Esophagus muscularis mucosa (tissue), 4 donors: ENCODE measurements around the gene FER. TPM values are rescaled to one million over a fixed set of nuclear protein-coding genes. Genes with fewer than 3 reads are reported as not detected.

Experiments used
- DNase-seq: peaks from one replicate; pipeline ENCODE4 v3.0.0-alpha.2; 2017; ENCODE audit errors: extremely low spot score
- H3K27ac ChIP-seq, 4 donors: fragments of 200-600 bp; sonication (generic); replicated peaks in 1 of 4; 1 replicate in 3 of 4; 2 replicates in 1 of 4; pipeline ENCODE4 v1.5.1; 2016 to 2019; ENCODE audit warnings: mild to moderate bottlenecking in 1 of 4
- H3K27me3 ChIP-seq, 4 donors: fragments of 200-600 bp; sonication (generic); one replicate each; pipeline versions ENCODE4 v1.5.1 to v1.6.0; 2016 to 2019
- H3K36me3 ChIP-seq, 4 donors: fragments of 200-600 bp; sonication (generic); one replicate each; pipeline ENCODE4 v1.5.1; 2016 to 2019
- H3K4me1 ChIP-seq, 4 donors: fragments of 200-600 bp; sonication (generic); one replicate each; pipeline ENCODE4 v1.5.1; 2016 to 2019
- H3K4me3 ChIP-seq, 4 donors: fragments of 200-600 bp; sonication (generic); 1 replicate in 2 of 4; 2 replicates in 2 of 4; pipeline ENCODE4 v1.5.1; 2016 to 2019; ENCODE audit warnings: mild to moderate bottlenecking in 4 of 4, moderate library complexity in 1 of 4
- H3K9me3 ChIP-seq, 4 donors: fragments of 200-600 bp; sonication (generic); 1 replicate in 3 of 4; 2 replicates in 1 of 4; pipeline ENCODE4 v1.5.1; 2016 to 2019
- EP300 ChIP-seq: sonication (generic); formaldehyde crosslinking; IDR thresholded peaks from one replicate; pipeline ENCODE4 v1.6.1; 2017; ENCODE audit warnings: antibody characterized with exemption
- POLR2A ChIP-seq: fragments of 450-650 bp; IDR thresholded peaks from one replicate; pipeline ENCODE4 v1.6.1; 2017; ENCODE audit warnings: antibody characterized with exemption, moderate library complexity, mild to moderate bottlenecking, low read depth
- POLR2AphosphoS5 ChIP-seq, 2 donors: sonication (generic); formaldehyde crosslinking; IDR thresholded peaks; one replicate each; pipeline ENCODE4 v1.6.1; 2017; ENCODE audit warnings: antibody characterized with exemption in 2 of 2
- WGBS: methylation state at CpG from one replicate; pipeline ENCODE4 v1.1.5; 2018; 5-methylcytosine and 5-hydroxymethylcytosine counted together
- intact Hi-C: fragments of 100-400 bp; cut with DNase I; formaldehyde crosslinking; loops from one replicate; pipeline ENCODE4 v1.15.1; 2023
- total RNA-seq, 4 donors: library from RNA; depleted of rRNA; stranded (reverse); fragments of >200 nt; gene quantifications; one replicate each; pipeline versions ENCODE4 v1.1.0 to v1.2.1, GENCODE V29; 2016
- TF ChIP-seq, protein P1 (sequence below), 3 experiments: fragments of 200-600 bp in 2 of 3; fragments of 450-650 bp in 1 of 3; sonication (generic) in 2 of 3; IDR thresholded peaks; one replicate each; pipeline ENCODE4 v1.5.1; 2017 to 2019; ENCODE audit warnings: antibody characterized with exemption in 3 of 3, mild to moderate bottlenecking in 2 of 3, moderate library complexity in 1 of 3

FER gene
- total RNA-seq, 4 donors from 2014 or later = 17.6 to 32.8 (median 25.4) TPM

GRCh38 chr5:109156885-109157284 is 409.2 kb downstream of the FER start:
- H3K27me3 ChIP-seq = no peaks in the 10 kb centered on the region
- H3K36me3 ChIP-seq = no peaks in the 10 kb centered on the region
- H3K9me3 ChIP-seq = no peaks in the 10 kb centered on the region
- intact Hi-C loops = no loop called here
- H3K4me3 ChIP-seq = no peak overlapping the region
- peaks cover 0 to 15% (median 7%) of the 10 kb centered on the region in 4 donors for H3K4me1 ChIP-seq
- no peak for DNase-seq
- no peak overlapping the region for H3K27ac ChIP-seq
- TF ChIP-seq, protein P1, sequence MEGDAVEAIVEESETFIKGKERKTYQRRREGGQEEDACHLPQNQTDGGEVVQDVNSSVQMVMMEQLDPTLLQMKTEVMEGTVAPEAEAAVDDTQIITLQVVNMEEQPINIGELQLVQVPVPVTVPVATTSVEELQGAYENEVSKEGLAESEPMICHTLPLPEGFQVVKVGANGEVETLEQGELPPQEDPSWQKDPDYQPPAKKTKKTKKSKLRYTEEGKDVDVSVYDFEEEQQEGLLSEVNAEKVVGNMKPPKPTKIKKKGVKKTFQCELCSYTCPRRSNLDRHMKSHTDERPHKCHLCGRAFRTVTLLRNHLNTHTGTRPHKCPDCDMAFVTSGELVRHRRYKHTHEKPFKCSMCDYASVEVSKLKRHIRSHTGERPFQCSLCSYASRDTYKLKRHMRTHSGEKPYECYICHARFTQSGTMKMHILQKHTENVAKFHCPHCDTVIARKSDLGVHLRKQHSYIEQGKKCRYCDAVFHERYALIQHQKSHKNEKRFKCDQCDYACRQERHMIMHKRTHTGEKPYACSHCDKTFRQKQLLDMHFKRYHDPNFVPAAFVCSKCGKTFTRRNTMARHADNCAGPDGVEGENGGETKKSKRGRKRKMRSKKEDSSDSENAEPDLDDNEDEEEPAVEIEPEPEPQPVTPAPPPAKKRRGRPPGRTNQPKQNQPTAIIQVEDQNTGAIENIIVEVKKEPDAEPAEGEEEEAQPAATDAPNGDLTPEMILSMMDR (IDR thresholded peaks at IDR 0.05) = no peak
- TF ChIP-seq POLR2A (no peak), POLR2AphosphoS5 (IDR thresholded peaks at IDR 0.05) (no peak), EP300 (no peak)

DNA sequence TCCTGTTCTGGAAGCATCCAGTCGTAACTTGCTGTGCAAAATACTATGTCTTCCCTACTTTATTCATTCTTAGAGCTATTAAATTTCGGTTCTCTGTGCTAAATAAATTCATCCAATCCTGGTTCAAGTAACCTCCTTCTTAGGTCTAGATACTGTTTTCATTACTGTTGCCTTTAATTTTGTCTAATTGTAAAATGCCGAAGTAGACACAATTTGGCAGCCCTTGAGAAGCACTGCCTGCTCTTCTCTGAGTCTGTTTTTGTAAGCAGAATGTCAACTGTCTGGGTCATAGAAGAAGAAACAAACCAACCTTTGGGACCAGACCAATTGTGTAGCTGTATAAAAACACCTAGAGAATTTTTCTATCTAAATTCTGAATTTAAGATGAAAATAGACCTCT is 412.8 kb downstream of the FER start:
- H3K27ac ChIP-seq = no peak overlapping the region

GRCh38 chr5:109161914-109162683 is 414.4 kb downstream of the FER start:
- TF ChIP-seq, protein P1 (IDR thresholded peaks at IDR 0.05) = no peak
- no peak for TF ChIP-seq POLR2A
- no peak for TF ChIP-seq POLR2AphosphoS5 (IDR thresholded peaks at IDR 0.05)
- 68% methylated on average over 4 of the region's 4 CpGs for WGBS
- no peak overlapping the region for H3K27ac ChIP-seq
- no peak for DNase-seq
- no peaks in the 10 kb centered on the region for H3K27me3 ChIP-seq
- H3K4me1 ChIP-seq = peaks cover 0 to 19% (median 4%) of the 10 kb centered on the region in 4 donors
- intact Hi-C loops = no loop called here
- H3K9me3 ChIP-seq = no peaks in the 10 kb centered on the region
- H3K36me3 ChIP-seq = no peaks in the 10 kb centered on the region
- H3K4me3 ChIP-seq = no peak overlapping the region

More for the DNA sequence above, 412.8 kb downstream of the FER start:
- peaks cover 0 to 23% (median 7%) of the 10 kb centered on the region in 4 donors for H3K4me1 ChIP-seq
- no peaks in the 10 kb centered on the region for H3K27me3 ChIP-seq
- H3K36me3 ChIP-seq = no peaks in the 10 kb centered on the region
- intact Hi-C loops = no loop called here
- WGBS = 95% methylated on average over 3 of the region's 3 CpGs
- TF ChIP-seq POLR2AphosphoS5 (IDR thresholded peaks at IDR 0.05) (no peak), POLR2A (no peak), EP300 (no peak)
- TF ChIP-seq, protein P1 (IDR thresholded peaks at IDR 0.05) = no peak
- H3K9me3 ChIP-seq = no peaks in the 10 kb centered on the region
- no peak for DNase-seq
- H3K4me3 ChIP-seq = no peak overlapping the region

DNA sequence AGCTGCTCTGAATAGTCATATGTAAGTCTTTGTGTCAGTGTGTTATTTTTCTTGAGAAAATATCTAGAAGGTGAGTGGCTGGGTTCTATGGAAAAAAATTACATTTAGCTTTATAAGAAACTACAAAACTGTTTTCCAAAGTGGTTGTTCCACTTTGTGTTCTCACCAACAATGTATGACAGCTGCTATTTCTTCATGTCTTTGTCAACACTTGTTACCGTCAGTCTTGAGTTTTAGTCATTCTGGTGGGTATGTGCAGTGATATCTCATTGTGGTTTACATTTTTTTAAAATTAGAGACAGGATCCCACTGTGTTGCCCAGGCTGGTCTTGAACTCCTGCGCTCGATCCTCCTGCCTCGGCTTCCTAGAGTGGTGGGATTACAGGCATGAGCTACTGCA is 415.6 kb downstream of the FER start:
- no peak for DNase-seq
- Histone ChIP-seq H3K27ac (no peak overlapping the region), H3K27me3 (no peaks in the 10 kb centered on the region), H3K4me3 (no peak overlapping the region), H3K4me1 (peaks cover 0 to 11% (median 0%) of the 10 kb centered on the region in 4 donors), H3K36me3 (no peaks in the 10 kb centered on the region), H3K9me3 (no peaks in the 10 kb centered on the region)
- TF ChIP-seq POLR2A (no peak), EP300 (no peak), POLR2AphosphoS5 (IDR thresholded peaks at IDR 0.05) (no peak)
- TF ChIP-seq, protein P1 (IDR thresholded peaks at IDR 0.05) = no peak
- 96% methylated on average over 4 of the region's 4 CpGs for WGBS
- intact Hi-C loops = no loop called here
